ENCODE measurements around the gene ACCS. TPM values are rescaled to one million over a fixed set of nuclear protein-coding genes. Genes with fewer than 3 reads are reported as not detected.

The ACCS gene
- total and polyA plus RNA-seq, 9 of the 15 experiments (the other 6 are each of a cell fraction or from before 2014, with no cell fraction given), result 4.2 to 25.9 (median 16.3) TPM

DNA sequence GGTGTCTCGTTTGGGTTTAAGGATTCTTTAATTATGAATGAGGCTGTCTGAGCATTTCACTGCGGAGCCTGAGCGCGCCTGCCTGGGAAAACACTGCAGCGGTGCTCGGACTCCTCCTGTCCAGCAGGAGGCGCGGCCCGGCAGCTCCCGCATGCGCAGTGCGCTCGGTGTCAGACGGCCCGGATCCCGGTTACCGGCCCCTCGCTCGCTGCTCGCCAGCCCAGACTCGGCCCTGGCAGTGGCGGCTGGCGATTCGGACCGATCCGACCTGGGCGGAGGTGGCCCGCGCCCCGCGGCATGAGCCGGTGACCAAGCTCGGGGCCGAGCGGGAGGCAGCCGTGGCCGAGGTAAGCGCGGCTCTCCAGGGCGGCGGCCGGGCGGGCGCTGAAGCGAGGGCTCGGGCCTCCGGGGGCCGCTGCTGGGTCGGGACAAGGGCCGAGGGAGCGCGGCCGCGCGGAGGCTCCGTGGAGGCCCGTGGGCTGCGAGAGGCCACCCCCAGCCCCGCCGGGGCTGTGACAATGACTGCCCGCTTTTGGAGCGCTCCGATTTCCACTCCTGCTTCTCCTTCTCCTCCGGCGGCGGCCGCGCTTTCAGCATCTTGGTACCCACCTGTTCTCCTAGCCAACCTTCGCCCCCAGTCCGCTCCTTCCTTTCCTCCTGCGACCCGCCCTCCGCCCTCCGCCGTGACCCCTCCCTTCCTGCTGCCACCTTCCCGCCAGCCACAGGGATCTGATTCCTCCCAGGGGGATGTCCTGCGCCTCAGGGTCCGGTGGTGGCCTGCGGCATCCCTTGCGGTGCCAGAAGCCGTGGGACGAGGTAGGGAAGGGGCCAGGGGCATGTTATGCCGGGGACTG is 29.7 kb downstream of the ACCS start, which contains the start of gene EXT2 (continued):
- TF ChIP-seq ZBTB40 (IDR thresholded peaks at IDR 0.05) (peak; percentile 35; the same call in 1 of the 2 replicates), ZBTB40 (CRISPR knock-in tag; IDR thresholded peaks at IDR 0.05) (no peak), GATAD2B (IDR thresholded peaks at IDR 0.05; ENCODE audit: borderline replicate concordance) (0 out of 2 replicates have a peak, but pooled peaks have one; percentile 41), PTTG1 (tag; IDR thresholded peaks at IDR 0.05; ENCODE audit: low read depth) (no peak), FOXJ3 (CRISPR knock-in tag; IDR thresholded peaks at IDR 0.05) (no peak), ZNF124 (CRISPR knock-in tag; IDR thresholded peaks at IDR 0.05) (no peak), ZNF146 (CRISPR knock-in tag; IDR thresholded peaks at IDR 0.05; ENCODE audit: unreplicated experiment) (no peak), ETV1 (tag; conservative IDR thresholded peaks at IDR 0.05; ENCODE audit: low read depth) (no peak), CAMTA2 (CRISPR knock-in tag; conservative IDR thresholded peaks at IDR 0.05) (no peak), MXI1 (IDR thresholded peaks at IDR 0.05; ENCODE audit: low read depth, low read length) (no peak), HNRNPL (IDR thresholded peaks at IDR 0.05; ENCODE audit: low read depth, low read length) (no peak; the same call in 1 of the 2 replicates), RBBP5 (IDR thresholded peaks at IDR 0.05; ENCODE audit: borderline replicate concordance, insufficient read depth, low read length, poor library complexity, severe bottlenecking) (peak; percentile 98), ZC3H4 (CRISPR knock-in tag; IDR thresholded peaks at IDR 0.05; ENCODE audit: borderline replicate concordance) (no peak), DDX20 (tag; IDR thresholded peaks at IDR 0.05; ENCODE audit: low read depth) (no peak), BHLHE40 (IDR thresholded peaks at IDR 0.05; ENCODE audit: low read length) (no peak), XRCC5 (IDR thresholded peaks at IDR 0.05; ENCODE audit: low read depth, low read length) (no peak), ZEB2 (IDR thresholded peaks at IDR 0.05) (no peak)
- TF ChIP-seq, protein P1, sequence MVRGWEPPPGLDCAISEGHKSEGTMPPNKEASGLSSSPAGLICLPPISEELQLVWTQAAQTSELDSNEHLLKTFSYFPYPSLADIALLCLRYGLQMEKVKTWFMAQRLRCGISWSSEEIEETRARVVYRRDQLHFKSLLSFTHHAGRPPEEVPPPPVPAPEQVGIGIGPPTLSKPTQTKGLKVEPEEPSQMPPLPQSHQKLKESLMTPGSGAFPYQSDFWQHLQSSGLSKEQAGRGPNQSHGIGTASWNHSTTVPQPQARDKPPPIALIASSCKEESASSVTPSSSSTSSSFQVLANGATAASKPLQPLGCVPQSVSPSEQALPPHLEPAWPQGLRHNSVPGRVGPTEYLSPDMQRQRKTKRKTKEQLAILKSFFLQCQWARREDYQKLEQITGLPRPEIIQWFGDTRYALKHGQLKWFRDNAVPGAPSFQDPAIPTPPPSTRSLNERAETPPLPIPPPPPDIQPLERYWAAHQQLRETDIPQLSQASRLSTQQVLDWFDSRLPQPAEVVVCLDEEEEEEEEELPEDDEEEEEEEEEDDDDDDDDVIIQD (CRISPR knock-in tag; IDR thresholded peaks at IDR 0.05), result no peak
